ENCODE measurements around the gene DENND1A. TPM values are rescaled to one million over a fixed set of nuclear protein-coding genes. Genes with fewer than 3 reads are reported as not detected.

The DENND1A gene
- total and polyA plus RNA-seq, 2 experiments from 2014 or later, result 13.1 to 28.7 TPM

- TF ChIP-seq ZNF462 (CRISPR knock-in tag; IDR thresholded peaks at IDR 0.05), result no peak
- no peak for TF ChIP-seq EZH2phosphoT487 (IDR thresholded peaks at IDR 0.05; ENCODE audit: unreplicated experiment)
- TF ChIP-seq STAT1 (IDR thresholded peaks at IDR 0.05; ENCODE audit: unreplicated experiment), result no peak
- TF ChIP-seq ZNF114 (CRISPR knock-in tag; IDR thresholded peaks at IDR 0.05), result no peak
These were observed 476.8 kb downstream of the DENND1A start (continued) for GRCh38 chr9:123453076-123453667.

- Histone ChIP-seq H3K9me2 (ENCODE audit: insufficient read depth) (no peaks in the 10 kb centered on the region), H3K27ac (ENCODE audit: low read depth) (no peak overlapping the region), H4K20me1 (replicated peaks; ENCODE audit: insufficient read depth) (peaks cover 6% of the 10 kb centered on the region; the same call in 1 of the 2 replicates), H3K27me3 (ENCODE audit: insufficient read depth) (no peaks in the 10 kb centered on the region), H3F3A (replicated peaks; ENCODE audit: low read depth) (no peaks in the 10 kb centered on the region), H3K4me1 (ENCODE audit: insufficient read depth) (peaks cover 9% of the 10 kb centered on the region; the same call in 1 of the 2 replicates), H3K36me3 (ENCODE audit: insufficient read depth) (no peaks in the 10 kb centered on the region), H2AFZ (no peak overlapping the region), H3K4me3 (no peak overlapping the region), H3K79me2 (replicated peaks; ENCODE audit: insufficient read depth) (no peaks in the 10 kb centered on the region), H3K4me2 (no peak overlapping the region)
- ATAC-seq (no peak), DNase-seq (ENCODE audit: low spot score) (no peak)
- no peak overlapping the region for H3K27ac Mint-ChIP-seq
- H3K36me3 Mint-ChIP-seq (ENCODE audit: low read depth), result peaks cover under 1% of the 10 kb centered on the region; the same call in 1 of the 3 replicates
- H3K27me3 Mint-ChIP-seq (ENCODE audit: insufficient read depth, low read depth, poor library complexity), result peaks cover 3% of the 10 kb centered on the region
- TF ChIP-seq EZH2phosphoT487 (IDR thresholded peaks at IDR 0.05; ENCODE audit: unreplicated experiment) (no peak), EZH2 (IDR thresholded peaks at IDR 0.05; ENCODE audit: low read depth, unreplicated experiment) (no peak), NANOG (IDR thresholded peaks at IDR 0.05; ENCODE audit: borderline replicate concordance) (no peak), CTCF (conservative IDR thresholded peaks at IDR 0.05; ENCODE audit: low read depth in 2 of 2) (no peak)
- H3K4me1 Mint-ChIP-seq, result peaks cover 24% of the 10 kb centered on the region
- no peaks in the 10 kb centered on the region for H3K9me3 Mint-ChIP-seq
- H3K4me3 Mint-ChIP-seq, result no peak overlapping the region
These were observed 478.9 kb downstream of the DENND1A start for GRCh38 chr9:123450996-123451395.
